Measurements from ENCODE around the gene AQP12B.
"Not testable (repeated sequence)": the region's sequence is repeated elsewhere in the genome, so short reads cannot be mapped to it uniquely, and the experiment has no call there.

Gene AQP12B

GRCh38 chr2:240680185-240680584, 2.5 kb downstream of the AQP12B start:
- not testable (repeated sequence) for H3K36me3 ChIP-seq (replicated peaks; ENCODE audit: insufficient read depth, low read length); H3K79me2 ChIP-seq (ENCODE audit: low read length); H3F3A ChIP-seq (ENCODE audit: insufficient read depth, low read length); H3K4me3 ChIP-seq (ENCODE audit: low read length); H3K9me3 ChIP-seq (replicated peaks; ENCODE audit: insufficient read depth, low read length); H4K20me1 ChIP-seq (ENCODE audit: insufficient read depth, low read length); H3K9ac ChIP-seq (ENCODE audit: low read length); H3K27ac ChIP-seq (ENCODE audit: low read length); H2AFZ ChIP-seq (ENCODE audit: low read length); H3K4me1 ChIP-seq (ENCODE audit: low read length); H3K4me2 ChIP-seq (ENCODE audit: low read depth, low read length); DNase-seq; H3K27me3 ChIP-seq (replicated peaks; ENCODE audit: insufficient read depth, low read length); H3K9me2 ChIP-seq (replicated peaks; ENCODE audit: insufficient read depth, low read length)

- not testable (repeated sequence) for H3K36me3 ChIP-seq (replicated peaks; ENCODE audit: insufficient read depth, low read length); H3F3A ChIP-seq (ENCODE audit: insufficient read depth, low read length); H3K4me1 ChIP-seq (ENCODE audit: low read length); DNase-seq; H3K79me2 ChIP-seq (ENCODE audit: low read length); H4K20me1 ChIP-seq (ENCODE audit: insufficient read depth, low read length); H3K9ac ChIP-seq (ENCODE audit: low read length); H3K9me3 ChIP-seq (replicated peaks; ENCODE audit: insufficient read depth, low read length); H3K4me3 ChIP-seq (ENCODE audit: low read length); H3K27ac ChIP-seq (ENCODE audit: low read length); H3K4me2 ChIP-seq (ENCODE audit: low read depth, low read length); H3K27me3 ChIP-seq (replicated peaks; ENCODE audit: insufficient read depth, low read length); H3K9me2 ChIP-seq (replicated peaks; ENCODE audit: insufficient read depth, low read length); H2AFZ ChIP-seq (ENCODE audit: low read length)
These were observed 3.8 kb downstream of the AQP12B start for GRCh38 chr2:240678909-240679308.

GRCh38 chr2:240678043-240678442, 4.6 kb downstream of the AQP12B start:
- not testable (repeated sequence) for H2AFZ ChIP-seq (ENCODE audit: low read length); H3K9ac ChIP-seq (ENCODE audit: low read length); H3F3A ChIP-seq (ENCODE audit: insufficient read depth, low read length); H4K20me1 ChIP-seq (ENCODE audit: insufficient read depth, low read length); H3K4me3 ChIP-seq (ENCODE audit: low read length); H3K36me3 ChIP-seq (replicated peaks; ENCODE audit: insufficient read depth, low read length); H3K27ac ChIP-seq (ENCODE audit: low read length); DNase-seq; H3K4me2 ChIP-seq (ENCODE audit: low read depth, low read length); H3K9me3 ChIP-seq (replicated peaks; ENCODE audit: insufficient read depth, low read length); H3K4me1 ChIP-seq (ENCODE audit: low read length); H3K27me3 ChIP-seq (replicated peaks; ENCODE audit: insufficient read depth, low read length); H3K79me2 ChIP-seq (ENCODE audit: low read length); H3K9me2 ChIP-seq (replicated peaks; ENCODE audit: insufficient read depth, low read length)

GRCh38 chr2:240675345-240675744, 7.3 kb downstream of the AQP12B start:
- not testable (repeated sequence) for H3K27ac ChIP-seq (ENCODE audit: low read length); H3K9me2 ChIP-seq (replicated peaks; ENCODE audit: insufficient read depth, low read length); H3K4me2 ChIP-seq (ENCODE audit: low read depth, low read length); H3K4me1 ChIP-seq (ENCODE audit: low read length); H3K79me2 ChIP-seq (ENCODE audit: low read length); H4K20me1 ChIP-seq (ENCODE audit: insufficient read depth, low read length); H3K4me3 ChIP-seq (ENCODE audit: low read length); H3K36me3 ChIP-seq (replicated peaks; ENCODE audit: insufficient read depth, low read length); H2AFZ ChIP-seq (ENCODE audit: low read length); H3F3A ChIP-seq (ENCODE audit: insufficient read depth, low read length); H3K9ac ChIP-seq (ENCODE audit: low read length); DNase-seq; H3K9me3 ChIP-seq (replicated peaks; ENCODE audit: insufficient read depth, low read length)
- peaks cover 15% of the 10 kb centered on the region for H3K27me3 ChIP-seq (replicated peaks; ENCODE audit: insufficient read depth, low read length)

- H3K4me2 ChIP-seq (ENCODE audit: low read depth, low read length); H3K79me2 ChIP-seq (ENCODE audit: low read length); H3K4me3 ChIP-seq (ENCODE audit: low read length); H3K4me1 ChIP-seq (ENCODE audit: low read length); H3F3A ChIP-seq (ENCODE audit: insufficient read depth, low read length); H3K36me3 ChIP-seq (replicated peaks; ENCODE audit: insufficient read depth, low read length); H3K9ac ChIP-seq (ENCODE audit: low read length); H2AFZ ChIP-seq (ENCODE audit: low read length); DNase-seq; H3K27ac ChIP-seq (ENCODE audit: low read length); H3K9me2 ChIP-seq (replicated peaks; ENCODE audit: insufficient read depth, low read length); H3K9me3 ChIP-seq (replicated peaks; ENCODE audit: insufficient read depth, low read length); H4K20me1 ChIP-seq (ENCODE audit: insufficient read depth, low read length): not testable (repeated sequence)
- peaks cover 23% of the 10 kb centered on the region for H3K27me3 ChIP-seq (replicated peaks; ENCODE audit: insufficient read depth, low read length)
These were observed 8.1 kb downstream of the AQP12B start for GRCh38 chr2:240674461-240675184.

GRCh38 chr2:240672701-240673190, 9.9 kb downstream of the AQP12B start:
- Histone ChIP-seq H4K20me1 (ENCODE audit: insufficient read depth, low read length) (no peaks in the 10 kb centered on the region), H3K79me2 (ENCODE audit: low read length) (no peaks in the 10 kb centered on the region), H3K9me2 (replicated peaks; ENCODE audit: insufficient read depth, low read length) (no peaks in the 10 kb centered on the region), H3K4me2 (ENCODE audit: low read depth, low read length) (no peak overlapping the region), H3K27ac (ENCODE audit: low read length) (no peak overlapping the region), H3F3A (ENCODE audit: insufficient read depth, low read length) (no peaks in the 10 kb centered on the region), H3K9me3 (replicated peaks; ENCODE audit: insufficient read depth, low read length) (no peaks in the 10 kb centered on the region), H3K9ac (ENCODE audit: low read length) (no peak overlapping the region), H3K4me3 (ENCODE audit: low read length) (no peak overlapping the region), H3K4me1 (ENCODE audit: low read length) (no peaks in the 10 kb centered on the region), H3K36me3 (replicated peaks; ENCODE audit: insufficient read depth, low read length) (no peaks in the 10 kb centered on the region), H3K27me3 (replicated peaks; ENCODE audit: insufficient read depth, low read length) (peaks cover 36% of the 10 kb centered on the region), H2AFZ (ENCODE audit: low read length) (no peak overlapping the region)
- TF ChIP-seq EZH2 (optimal IDR thresholded peaks at IDR 0.05; ENCODE audit: low read depth, low read length) (no peak), EZH2phosphoT487 (IDR thresholded peaks at IDR 0.05; ENCODE audit: low read length) (no peak), CTCF (IDR thresholded peaks at IDR 0.05; ENCODE audit: low read length) (no peak)
- no peak for DNase-seq

Data from MM.1S (cell line).